Sigmoid colon (tissue), 4 donors: ENCODE data around the gene EIPR1.

Experiments used
- EP300 ChIP-seq, 4 donors: sonication (generic); formaldehyde crosslinking; IDR thresholded peaks; one replicate each; pipeline ENCODE4 v1.6.1; 2017; ENCODE audit warnings: antibody characterized with exemption in 4 of 4
- TF ChIP-seq, protein P1 (sequence below), 4 experiments: fragments of 450-650 bp in 3 of 4; fragments of 200-600 bp in 1 of 4; IDR thresholded peaks; one replicate each; pipeline ENCODE4 v1.5.1; 2016 to 2019; ENCODE audit warnings: antibody characterized with exemption in 4 of 4, mild to moderate bottlenecking in 3 of 4, moderate library complexity in 2 of 4

DNA sequence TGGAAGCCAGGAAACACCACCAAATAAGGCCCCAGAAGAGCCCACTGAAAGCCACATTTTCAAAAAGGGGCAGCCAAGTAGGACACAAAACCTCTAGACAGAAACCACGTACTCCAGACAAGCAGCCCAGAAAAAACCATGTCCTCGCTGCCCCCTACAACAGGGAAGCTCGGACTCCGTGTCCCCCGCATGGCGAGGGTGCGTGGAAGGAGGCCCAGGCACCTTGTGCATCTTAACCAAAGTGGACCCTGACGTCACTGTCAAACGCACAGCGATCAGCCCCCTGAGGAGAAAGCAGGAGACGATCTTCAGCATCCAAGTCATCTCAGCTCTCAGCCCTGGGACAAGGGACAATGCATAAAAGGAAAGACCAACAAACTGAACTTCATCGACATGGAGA, 168.4 kb downstream of the EIPR1 start:
- no peak for TF ChIP-seq EP300 (IDR thresholded peaks at IDR 0.05)
- TF ChIP-seq, protein P1, sequence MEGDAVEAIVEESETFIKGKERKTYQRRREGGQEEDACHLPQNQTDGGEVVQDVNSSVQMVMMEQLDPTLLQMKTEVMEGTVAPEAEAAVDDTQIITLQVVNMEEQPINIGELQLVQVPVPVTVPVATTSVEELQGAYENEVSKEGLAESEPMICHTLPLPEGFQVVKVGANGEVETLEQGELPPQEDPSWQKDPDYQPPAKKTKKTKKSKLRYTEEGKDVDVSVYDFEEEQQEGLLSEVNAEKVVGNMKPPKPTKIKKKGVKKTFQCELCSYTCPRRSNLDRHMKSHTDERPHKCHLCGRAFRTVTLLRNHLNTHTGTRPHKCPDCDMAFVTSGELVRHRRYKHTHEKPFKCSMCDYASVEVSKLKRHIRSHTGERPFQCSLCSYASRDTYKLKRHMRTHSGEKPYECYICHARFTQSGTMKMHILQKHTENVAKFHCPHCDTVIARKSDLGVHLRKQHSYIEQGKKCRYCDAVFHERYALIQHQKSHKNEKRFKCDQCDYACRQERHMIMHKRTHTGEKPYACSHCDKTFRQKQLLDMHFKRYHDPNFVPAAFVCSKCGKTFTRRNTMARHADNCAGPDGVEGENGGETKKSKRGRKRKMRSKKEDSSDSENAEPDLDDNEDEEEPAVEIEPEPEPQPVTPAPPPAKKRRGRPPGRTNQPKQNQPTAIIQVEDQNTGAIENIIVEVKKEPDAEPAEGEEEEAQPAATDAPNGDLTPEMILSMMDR (IDR thresholded peaks at IDR 0.05) = no peak
